HG02763 (cell line): ENCODE data around the gene CTSL.
"Not testable (repeated sequence)": the region's sequence is repeated elsewhere in the genome, so short reads cannot be mapped to it uniquely, and the experiment has no call there.

Source experiments
- ATAC-seq: cut with Tn5 transposase; IDR thresholded peaks from one replicate; pipeline ENCODE4 v1.9.1; 2021; ENCODE audit warnings: mild to moderate bottlenecking, moderate library complexity; ENCODE audit not compliant: unreplicated experiment

The CTSL gene

GRCh38 chr9:87751868-87752267 is 25.9 kb downstream of the CTSL start:
- ATAC-seq, result no peak

GRCh38 chr9:87753313-87753712 is 27.4 kb downstream of the CTSL start:
- no peak for ATAC-seq

DNA sequence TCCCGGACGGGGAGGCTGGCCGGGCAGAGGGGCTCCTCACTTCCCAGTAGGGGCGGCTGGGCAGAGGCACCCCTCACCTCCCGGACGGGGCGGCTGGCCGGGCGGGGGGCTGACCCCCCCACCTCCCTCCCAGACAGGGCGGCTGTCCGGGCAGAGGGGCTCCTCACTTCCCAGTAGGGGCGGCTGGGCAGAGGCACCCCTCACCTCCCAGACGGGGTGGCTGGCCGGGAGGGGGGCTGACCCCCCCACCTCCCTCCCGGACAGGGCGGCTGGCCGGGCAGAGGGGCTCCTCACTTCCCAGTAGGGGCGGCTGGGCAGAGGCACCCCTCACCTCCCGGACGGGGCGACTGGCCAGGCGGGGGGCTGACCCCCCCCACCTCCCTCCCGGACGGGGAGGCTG is 32.4 kb downstream of the CTSL start:
- ATAC-seq, result not testable (repeated sequence)

DNA sequence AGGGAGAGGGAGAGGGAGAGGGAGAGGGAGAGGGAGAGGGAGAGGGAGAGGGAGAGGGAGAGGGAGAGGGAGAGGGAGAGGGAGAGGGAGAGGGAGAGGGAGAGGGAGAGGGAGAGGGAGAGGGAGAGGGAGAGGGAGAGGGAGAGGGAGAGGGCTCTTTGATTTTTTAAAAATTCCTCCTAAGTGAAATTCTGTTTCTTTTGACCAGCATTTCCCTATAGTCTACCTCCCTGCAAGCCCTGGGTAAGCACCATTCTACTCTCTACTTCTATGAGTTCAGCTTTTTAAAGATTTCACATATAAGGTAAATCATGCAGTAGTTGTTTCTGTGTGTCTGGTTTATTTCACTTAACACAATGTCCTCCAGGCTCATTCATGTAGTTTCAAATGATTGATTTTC is 34.1 kb downstream of the CTSL start:
- not testable (repeated sequence) for ATAC-seq

GRCh38 chr9:87760529-87760928 is 34.6 kb downstream of the CTSL start:
- ATAC-seq, result no peak

GRCh38 chr9:87763286-87763685 is 37.4 kb downstream of the CTSL start:
- no peak for ATAC-seq

GRCh38 chr9:87765521-87765920 is 39.6 kb downstream of the CTSL start:
- no peak for ATAC-seq

GRCh38 chr9:87766697-87767096 is 40.8 kb downstream of the CTSL start:
- ATAC-seq, result no peak

GRCh38 chr9:87770616-87771315 is 44.8 kb downstream of the CTSL start:
- no peak for ATAC-seq

GRCh38 chr9:87771316-87772006 is 45.5 kb downstream of the CTSL start:
- no peak for ATAC-seq

GRCh38 chr9:87776481-87777379 is 50.8 kb downstream of the CTSL start:
- ATAC-seq, result no peak

- ATAC-seq, result no peak
These were observed 53.1 kb downstream of the CTSL start for GRCh38 chr9:87778996-87779395.
